HG02943 (cell line): Measurements from ENCODE around the gene ZNF70.

ENCODE experiments used
- ATAC-seq: cut with Tn5 transposase; IDR thresholded peaks from one replicate; pipeline ENCODE4 v1.9.1; 2021; ENCODE audit warnings: mild to moderate bottlenecking, low read depth, moderate library complexity; ENCODE audit not compliant: unreplicated experiment

The ZNF70 gene

DNA sequence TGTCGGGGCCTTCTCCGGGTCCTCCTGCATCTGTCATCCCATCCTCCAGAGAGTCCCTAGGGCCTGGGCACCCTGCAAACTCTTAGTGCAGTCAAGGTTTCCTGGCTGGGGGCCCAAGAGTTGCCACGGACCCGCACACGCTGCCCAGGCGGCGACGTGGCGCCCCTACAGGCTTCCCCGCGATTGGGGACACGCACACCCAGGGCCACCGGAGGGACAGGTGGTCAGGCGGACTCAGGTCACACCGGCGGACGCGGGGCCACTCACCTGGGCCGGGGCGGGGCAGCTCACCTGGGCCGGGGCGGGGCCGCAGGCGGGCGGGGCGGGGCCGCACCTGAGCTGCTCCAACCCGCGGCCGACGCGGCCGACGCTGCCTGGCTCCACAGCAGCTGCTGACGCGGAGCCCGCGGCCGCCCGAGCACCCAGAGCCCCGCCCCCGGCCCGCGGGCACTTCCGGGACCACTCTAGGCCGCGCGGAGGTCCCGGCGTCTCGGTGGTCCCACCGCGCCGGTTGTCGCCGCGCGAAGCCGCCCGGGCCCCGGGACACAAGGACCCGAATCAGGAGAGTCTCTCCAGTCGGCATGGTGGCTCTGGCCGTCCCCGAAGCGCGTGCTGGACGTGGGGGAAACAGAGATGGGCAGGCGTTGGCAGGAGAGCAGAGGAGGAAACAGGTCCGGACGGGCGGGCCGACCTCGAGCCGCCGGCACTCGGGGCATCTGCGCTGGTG is at the start of gene ZNF70:
Gene ZNF70, minus strand, starts transcription at position 399 of the 727 bp plus-strand sequence. CDS start 5,972 bp downstream, outside the sequence.
- peak; percentile 63 for ATAC-seq

GRCh38 chr22:23796461-23796860 is 45.5 kb upstream of the ZNF70 start:
- no peak for ATAC-seq

DNA sequence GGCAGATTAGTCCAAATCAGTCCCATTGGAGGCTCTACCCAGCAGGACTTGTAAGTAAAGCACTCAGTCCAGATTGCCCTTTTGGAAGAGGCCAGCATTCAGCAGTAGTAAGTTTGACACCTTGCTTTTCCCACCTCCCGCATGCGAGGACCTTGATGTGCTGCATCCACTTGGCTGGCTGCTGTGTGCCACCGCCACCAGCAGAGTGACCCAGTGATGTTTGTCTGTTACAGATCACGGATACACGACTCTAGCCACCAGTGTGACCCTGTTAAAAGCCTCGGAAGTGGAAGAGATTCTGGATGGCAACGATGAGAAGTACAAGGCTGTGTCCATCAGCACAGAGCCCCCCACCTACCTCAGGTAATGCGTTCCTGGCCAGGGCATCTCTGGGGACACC is 42.4 kb upstream of the ZNF70 start:
- no peak for ATAC-seq

DNA sequence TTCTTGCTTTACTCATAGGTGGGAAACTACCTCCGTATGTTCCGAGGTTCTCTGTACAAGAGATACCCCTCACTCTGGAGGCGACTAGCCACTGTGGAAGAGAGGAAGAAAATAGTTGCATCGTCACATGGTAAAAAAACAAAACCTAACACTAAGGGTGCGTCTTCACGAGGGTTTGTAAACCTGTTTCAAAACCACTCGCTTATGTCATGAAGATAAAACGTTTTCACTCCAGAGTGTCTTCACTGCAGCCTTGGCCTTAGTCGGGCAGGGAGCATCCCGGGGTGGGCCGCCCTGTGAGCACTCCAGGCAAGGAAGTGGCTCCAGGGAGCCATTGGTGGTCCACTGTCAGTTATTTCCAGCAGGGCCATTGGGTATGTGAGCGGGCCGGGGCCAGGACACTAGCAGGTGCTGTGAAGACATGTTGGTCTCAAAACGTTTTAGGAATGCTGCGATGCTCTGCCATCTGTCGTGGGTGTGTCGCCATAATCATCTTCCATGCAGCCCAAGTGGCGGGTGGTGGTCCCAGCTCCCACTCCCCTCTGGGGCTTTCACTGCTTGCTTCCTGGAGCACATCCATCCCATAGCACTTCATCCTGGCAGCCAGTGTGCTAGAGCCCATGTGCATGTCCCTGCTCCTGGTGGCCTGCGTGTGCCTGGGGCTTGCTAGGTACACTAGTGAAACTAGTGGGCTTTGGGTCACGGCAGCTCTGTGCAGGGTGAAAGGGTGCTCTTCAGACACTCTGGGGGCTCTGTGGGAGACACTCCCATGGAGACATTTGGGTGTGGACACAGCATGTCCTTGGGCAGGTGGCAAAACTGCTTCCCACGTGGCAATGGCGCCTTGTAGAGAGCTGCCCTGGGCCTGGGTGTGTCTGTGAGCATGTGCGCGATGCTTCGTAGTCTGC is 41.1 kb upstream of the ZNF70 start:
- no peak for ATAC-seq

DNA sequence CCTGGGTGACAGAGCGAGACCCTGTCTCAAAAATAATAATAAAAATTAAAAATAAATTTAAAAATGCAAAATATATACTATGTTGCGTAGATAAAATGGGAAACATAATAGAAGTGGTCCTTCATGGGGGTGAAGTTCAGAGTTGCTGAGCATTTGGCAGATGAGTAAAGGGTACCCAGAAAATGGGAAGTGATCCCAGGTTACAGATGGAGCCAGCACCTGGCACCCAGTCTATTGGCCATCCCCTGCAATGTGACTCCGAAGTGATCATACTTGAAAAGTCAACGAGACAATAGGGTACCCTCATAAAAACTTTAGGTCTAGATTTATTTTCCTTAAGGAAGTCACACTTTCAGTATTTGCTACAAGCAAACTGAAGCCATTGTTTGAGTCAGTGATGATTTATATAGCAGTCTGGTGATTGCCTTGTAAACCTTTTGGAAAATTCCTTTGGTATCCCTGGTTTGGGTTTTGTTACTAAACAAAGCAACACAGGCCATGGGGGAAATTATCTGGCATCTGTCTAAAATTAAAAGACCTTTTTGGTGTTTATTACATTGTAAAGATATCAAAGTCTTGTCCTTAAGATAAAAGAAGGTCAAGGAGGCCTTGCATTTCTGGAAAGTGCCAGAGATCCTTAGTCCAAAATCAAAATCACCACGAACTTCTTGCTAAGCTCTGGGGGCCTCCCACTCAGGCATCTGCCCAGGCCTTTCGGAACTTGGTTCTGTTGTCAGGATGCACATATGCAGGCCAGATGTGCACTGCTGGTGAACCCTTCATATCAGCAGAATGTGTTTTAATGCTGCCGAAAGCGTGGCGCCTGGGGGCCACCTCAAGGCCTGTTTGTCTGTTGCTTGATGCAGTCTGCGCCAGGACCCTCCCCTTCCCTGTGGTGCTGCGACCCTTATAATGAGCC is 40.2 kb upstream of the ZNF70 start:
- no peak for ATAC-seq

- no peak for ATAC-seq
These were observed 38.7 kb upstream of the ZNF70 start for GRCh38 chr22:23789638-23790037.

DNA sequence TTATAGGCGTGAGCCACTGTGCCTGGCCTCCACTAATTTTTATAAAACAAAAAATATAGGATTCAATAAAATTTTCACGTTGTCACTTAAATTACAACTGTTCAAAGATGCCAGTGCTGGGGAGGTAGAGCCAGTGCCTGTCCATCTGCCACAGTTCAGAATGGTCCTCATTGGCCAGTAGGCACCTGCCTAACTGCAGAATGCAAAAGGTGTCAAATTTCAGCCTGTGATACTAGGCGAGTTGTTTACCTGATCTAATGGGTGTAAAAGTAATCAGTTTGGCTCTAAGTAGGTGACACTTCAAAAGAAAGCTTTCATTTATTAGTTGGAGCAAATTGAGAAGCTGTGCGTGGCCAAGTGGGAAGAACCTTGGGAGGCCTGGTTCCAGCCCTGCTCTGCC is 38.2 kb upstream of the ZNF70 start:
- no peak for ATAC-seq

DNA sequence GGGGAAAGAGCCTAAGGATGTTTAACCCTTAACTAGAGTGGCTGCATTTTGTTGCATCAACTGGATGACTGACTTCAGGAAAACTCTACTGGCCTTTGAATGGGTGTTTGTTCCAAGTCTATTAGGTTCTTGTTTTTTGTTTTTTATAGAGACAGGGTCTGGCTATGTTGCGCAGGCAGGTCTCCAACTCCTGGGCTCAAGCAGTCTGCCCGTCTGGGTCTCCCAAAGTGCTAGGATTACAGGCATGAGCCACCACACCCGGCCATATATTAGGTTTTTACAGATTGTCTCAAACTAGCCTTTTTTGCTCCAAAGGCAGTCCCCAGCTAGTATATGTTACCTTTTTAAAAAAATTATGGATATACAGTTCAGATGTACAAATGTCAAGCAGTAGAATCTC is 37.0 kb upstream of the ZNF70 start:
- ATAC-seq, result no peak

DNA sequence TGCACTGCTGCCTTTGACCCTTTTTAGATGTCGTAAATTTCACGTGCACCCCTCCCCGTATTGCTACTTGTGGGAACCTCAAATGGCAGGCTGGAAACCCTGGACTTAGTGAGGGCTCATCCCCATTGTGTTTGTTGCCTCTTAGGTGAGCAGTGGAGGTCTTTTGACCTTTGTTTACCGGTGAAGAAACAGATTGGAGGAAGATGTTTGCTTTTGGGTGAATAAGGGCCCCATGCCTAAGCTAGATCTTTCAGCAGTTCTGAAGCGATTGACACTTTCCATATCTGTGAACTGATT is 36.6 kb upstream of the ZNF70 start:
- ATAC-seq, result no peak

GRCh38 chr22:23786752-23787599 is 36.1 kb upstream of the ZNF70 start, which contains the start of gene SMARCB1:
SMARCB1 (plus strand) TSS chr22:23786966; CDS start chr22:23787170, 204 bp downstream.
- ATAC-seq, result no peak

DNA sequence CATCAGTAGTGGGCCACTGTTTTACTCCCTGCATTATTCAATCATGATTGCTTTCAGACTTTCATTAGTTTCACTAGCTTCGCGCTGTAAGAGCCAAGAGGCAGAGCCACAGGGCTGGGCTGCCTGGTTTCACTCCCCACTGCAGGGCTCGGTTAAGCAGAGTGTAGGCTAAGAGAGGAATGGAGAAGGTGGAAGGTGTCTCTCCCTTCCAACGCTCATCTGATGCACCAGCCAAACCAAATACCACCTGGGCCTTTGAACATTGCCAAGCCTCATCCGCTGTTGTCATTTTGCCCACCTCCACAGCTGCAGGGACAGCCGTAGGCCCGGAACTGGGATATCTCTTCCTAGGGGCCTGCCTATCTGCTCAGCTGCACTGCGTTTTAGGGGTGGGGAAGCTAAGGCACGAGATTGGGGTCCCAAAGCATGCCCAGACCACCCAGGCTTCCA is 35.4 kb upstream of the ZNF70 start:
- ATAC-seq, result no peak

DNA sequence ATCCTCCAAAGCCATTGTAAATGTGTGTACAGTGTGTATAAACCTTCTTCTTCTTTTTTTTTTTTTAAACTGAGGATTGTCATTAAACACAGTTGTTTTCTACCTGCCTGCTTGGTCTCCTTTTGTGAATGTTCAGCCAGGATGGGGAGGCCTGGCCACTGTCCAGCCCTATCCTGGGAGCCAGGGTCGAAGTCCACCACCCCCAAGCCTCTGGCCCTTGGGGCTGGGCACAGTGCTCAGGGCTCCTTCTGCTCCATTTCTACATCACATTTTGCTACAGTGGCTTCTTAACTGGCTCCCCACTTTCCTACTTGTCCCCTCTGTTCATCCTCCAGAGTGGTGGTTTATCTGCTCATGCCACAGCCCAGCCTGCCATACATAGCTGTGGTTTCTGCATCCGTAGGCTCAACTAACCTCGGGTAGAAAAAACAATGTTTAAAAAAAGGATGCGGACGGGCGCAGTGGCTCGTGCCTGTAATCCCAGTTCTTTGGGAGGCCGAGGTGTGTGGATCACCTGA is 33.4 kb upstream of the ZNF70 start:
- no peak for ATAC-seq

- ATAC-seq, result no peak
These were observed 32.6 kb upstream of the ZNF70 start for GRCh38 chr22:23783265-23784150.

DNA sequence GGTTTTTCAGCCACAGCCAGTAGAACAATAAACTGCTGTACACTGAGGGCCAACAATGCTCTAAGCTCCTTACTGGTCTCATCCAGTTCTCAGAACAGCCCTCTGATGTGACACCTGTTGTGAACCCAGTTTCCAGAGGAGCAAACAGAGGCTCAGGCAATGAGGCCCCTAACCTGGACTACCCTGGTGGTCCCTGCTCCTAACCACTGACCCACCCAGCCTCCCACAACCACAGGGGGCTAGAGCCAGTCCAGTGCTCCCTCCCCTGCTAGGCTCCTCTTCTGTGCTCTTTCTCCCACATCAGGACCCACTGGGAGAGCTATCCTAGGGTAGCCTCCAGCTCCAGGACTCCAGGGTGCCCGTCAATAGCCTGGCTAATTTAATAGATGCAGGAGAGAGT is 31.8 kb upstream of the ZNF70 start:
- no peak for ATAC-seq

- no peak for ATAC-seq
These were observed 31.3 kb upstream of the ZNF70 start for GRCh38 chr22:23782252-23782651.

GRCh38 chr22:23781511-23782183 is 30.7 kb upstream of the ZNF70 start:
- no peak for ATAC-seq

GRCh38 chr22:23781065-23781464 is 30.2 kb upstream of the ZNF70 start:
- no peak for ATAC-seq

DNA sequence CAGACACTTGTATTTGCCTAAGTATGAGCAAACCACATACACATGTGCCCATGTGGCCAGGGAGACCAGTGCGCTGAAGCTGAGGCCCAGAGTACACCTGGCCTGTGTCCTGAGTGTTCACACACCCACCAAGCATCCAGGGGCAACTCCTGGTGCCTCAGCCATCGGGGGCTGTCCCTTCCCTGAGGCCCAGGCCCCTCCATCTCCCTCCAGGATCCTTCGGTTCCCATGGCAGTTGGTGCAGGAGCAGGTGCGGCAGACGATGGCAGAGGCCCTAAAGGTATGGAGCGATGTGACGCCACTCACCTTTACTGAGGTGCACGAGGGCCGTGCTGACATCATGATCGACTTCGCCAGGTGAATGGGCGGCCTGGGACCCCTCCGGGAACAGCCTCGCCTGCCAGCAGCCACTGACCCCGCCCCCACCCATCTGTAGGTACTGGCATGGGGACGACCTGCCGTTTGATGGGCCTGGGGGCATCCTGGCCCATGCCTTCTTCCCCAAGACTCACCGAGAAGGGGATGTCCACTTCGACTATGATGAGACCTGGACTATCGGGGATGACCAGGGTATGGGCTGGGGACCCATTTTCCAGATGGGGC is 29.3 kb upstream of the ZNF70 start:
- ATAC-seq, result no peak
